GM13977 (cell line): ENCODE measurements around the gene ISCU.
"Not testable (repeated sequence)": the region's sequence is repeated elsewhere in the genome, so short reads cannot be mapped to it uniquely, and the experiment has no call there.

Experiments
- DNase-seq: peaks from one replicate; pipeline ENCODE4 v3.0.0; 2012; ENCODE audit warnings: low spot score
- CTCF ChIP-seq: IDR thresholded peaks from 2 replicates; pipeline ENCODE4 v1.5.1; 2012; ENCODE audit warnings: mild to moderate bottlenecking, control low read depth; ENCODE audit not compliant: insufficient read depth; ENCODE audit errors: extremely low read depth, missing control alignments
- in situ Hi-C: fragments of 300-500 bp; cut with MboI; formaldehyde crosslinking; loops from one replicate; pipeline ENCODE4 v1.12.0; 2022; ENCODE audit warnings: low sequenced_read_pairs, low pct_unique_long_range_greater_than_20kb, mixed read lengths, inconsistent platforms; ENCODE audit not compliant: unreplicated experiment

The ISCU gene

GRCh38 chr12:108542320-108542719 lies 20.1 kb upstream of the ISCU start:
- TF ChIP-seq CTCF: no peak

GRCh38 chr12:108543652-108544051 lies 18.7 kb upstream of the ISCU start:
- no peak for DNase-seq
- no peak for TF ChIP-seq CTCF
- in situ Hi-C loops: no loop called here

More at GRCh38 chr12:108542320-108542719, 20.1 kb upstream of the ISCU start:
- in situ Hi-C loops: no loop called here
- DNase-seq: no peak

- TF ChIP-seq CTCF: no peak
- DNase-seq: no peak
- in situ Hi-C loops: no loop called here
Observed at GRCh38 chr12:108547686-108548085, 14.7 kb upstream of the ISCU start.

GRCh38 chr12:108548954-108549521 lies 13.4 kb upstream of the ISCU start:
- TF ChIP-seq CTCF: no peak
- in situ Hi-C loops: no loop called here
- DNase-seq: no peak

- no peak for DNase-seq
- TF ChIP-seq CTCF: no peak
- in situ Hi-C loops: no loop called here
Observed at GRCh38 chr12:108551535-108551934, 10.9 kb upstream of the ISCU start.

- no peak for DNase-seq
- in situ Hi-C loops: no loop called here
- TF ChIP-seq CTCF: no peak
Observed at GRCh38 chr12:108553799-108554198, 8.6 kb upstream of the ISCU start.

- in situ Hi-C loops, DNase-seq: not testable (repeated sequence)
Observed at GRCh38 chr12:108555383-108555782, 7.0 kb upstream of the ISCU start.
